Hematopoietic multipotent progenitor cell (in vitro differentiated cells): ENCODE results near the gene BST2. TPM values are rescaled to one million over a fixed set of nuclear protein-coding genes. Genes with fewer than 3 reads are reported as not detected.
A peak's percentile ranks its signal among the peaks of the same experiment; 100 is the strongest.

ENCODE experiments used
- DNase-seq, 3 donors: peaks; one replicate each; pipeline ENCODE4 v3.0.0-alpha.2; 2011 to 2015; ENCODE audit warnings: low read depth in 2 of 3, low spot score in 2 of 3
- total RNA-seq: library from RNA; depleted of rRNA; stranded (reverse); fragments of >200 nt; gene quantifications from one replicate; pipeline ENCODE4 v1.2.3, GENCODE V29; 2012

The BST2 gene
- total RNA-seq, 1 donor: 176 TPM

DNA sequence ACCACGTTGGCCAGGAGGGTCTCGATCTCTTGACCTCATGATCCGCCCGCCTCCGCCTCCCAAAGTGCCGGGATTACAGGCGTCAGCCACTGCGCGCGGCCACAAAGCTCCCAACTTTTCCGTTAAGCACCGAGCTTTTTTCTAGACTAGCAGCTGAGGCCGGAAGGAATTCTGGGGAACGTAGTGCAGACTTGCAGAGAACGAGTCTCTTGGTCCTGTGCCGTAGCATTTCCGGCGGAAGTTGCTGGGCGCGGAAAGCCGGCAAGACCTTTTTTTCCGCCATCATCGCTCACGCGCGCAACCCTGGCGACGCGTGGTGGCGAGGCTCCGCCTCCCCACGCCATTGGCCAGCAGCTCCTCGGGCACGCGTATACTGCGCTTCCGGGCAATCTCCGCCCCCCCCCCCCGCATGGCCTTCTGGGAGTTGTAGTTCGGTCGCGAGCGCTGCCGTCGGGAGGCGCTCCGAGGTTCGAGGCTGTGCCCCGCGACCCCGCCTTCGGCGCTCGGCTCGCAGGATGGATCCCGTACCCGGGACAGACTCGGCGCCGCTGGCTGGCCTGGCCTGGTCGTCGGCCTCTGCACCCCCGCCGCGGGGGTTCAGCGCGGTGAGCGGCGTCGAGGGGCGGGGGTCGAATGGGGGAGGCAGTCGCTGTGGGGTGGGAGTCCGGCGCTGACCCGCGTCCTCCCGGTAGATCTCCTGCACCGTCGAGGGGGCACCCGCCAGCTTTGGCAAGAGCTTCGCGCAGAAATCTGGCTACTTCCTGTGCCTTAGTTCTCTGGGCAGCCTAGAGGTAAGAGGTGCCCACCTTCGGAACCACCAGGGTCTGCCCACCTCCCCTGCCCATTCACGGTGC is 14.4 kb upstream of the BST2 start, which contains the start of gene MVB12A:
Gene MVB12A (plus strand): TSS at position 427 of the 854 bp plus-strand sequence. CDS start 89 bp downstream, at position 516.
- DNase-seq: peak; percentile 93 to 99 (median 98)

DNA sequence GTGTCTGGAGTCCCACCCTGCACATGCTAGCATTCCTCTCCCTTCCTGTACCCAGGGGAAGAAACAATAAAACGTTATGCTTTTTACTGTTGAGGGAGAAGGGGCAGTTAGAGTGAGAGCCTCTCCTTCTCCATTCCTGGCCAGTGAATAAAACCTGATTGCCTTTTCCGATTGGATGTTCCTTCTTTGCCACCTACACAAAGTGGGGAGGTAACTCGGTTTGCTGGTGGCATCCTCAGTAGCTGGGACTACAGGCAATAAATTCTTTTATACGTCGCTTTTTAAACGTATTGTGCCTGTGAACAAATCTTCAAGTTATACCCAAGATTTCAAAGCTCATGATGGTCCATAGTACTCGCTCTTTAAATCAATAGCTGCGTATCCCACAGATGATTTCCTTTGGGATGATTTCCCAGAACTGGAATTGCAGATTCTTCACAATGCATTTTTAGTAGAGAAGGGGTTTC is 13.8 kb upstream of the BST2 start:
- no peak for DNase-seq

- DNase-seq: no peak
Measured at GRCh38 chr19:17418710-17419109, 13.3 kb upstream of the BST2 start.

- no peak for DNase-seq
Measured at GRCh38 chr19:17415121-17415520, 9.7 kb upstream of the BST2 start.

- DNase-seq: no peak
Measured at GRCh38 chr19:17414097-17414496, 8.7 kb upstream of the BST2 start.

GRCh38 chr19:17411801-17412200 is 6.4 kb upstream of the BST2 start:
- DNase-seq: no peak

GRCh38 chr19:17409990-17410389 is 4.6 kb upstream of the BST2 start:
- DNase-seq: no peak

DNA sequence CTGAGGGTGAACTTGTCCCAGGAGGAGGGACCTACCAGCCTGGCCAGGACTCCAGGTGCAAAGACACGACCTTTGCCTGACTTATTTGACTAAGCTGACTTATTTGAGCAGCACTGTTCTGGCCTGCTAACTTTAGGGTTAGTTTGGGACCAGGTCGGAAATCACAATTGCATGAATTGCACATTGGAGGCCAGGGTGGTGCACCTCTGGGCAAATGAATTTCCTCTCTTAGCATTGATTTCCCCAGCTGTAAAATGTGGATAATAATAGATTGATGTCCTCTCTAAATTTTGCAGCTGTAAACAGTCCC is 1.4 kb upstream of the BST2 start:
- no peak for DNase-seq

- DNase-seq: peak in 2 of 3 donors; percentile 66 to 67
Measured at GRCh38 chr19:17406046-17406886, 836 bp upstream of the BST2 start.

- DNase-seq: no peak
Measured at GRCh38 chr19:17404621-17405249, 695 bp downstream of the BST2 start.

GRCh38 chr19:17404015-17404414 is 1.4 kb downstream of the BST2 start:
- no peak for DNase-seq

DNA sequence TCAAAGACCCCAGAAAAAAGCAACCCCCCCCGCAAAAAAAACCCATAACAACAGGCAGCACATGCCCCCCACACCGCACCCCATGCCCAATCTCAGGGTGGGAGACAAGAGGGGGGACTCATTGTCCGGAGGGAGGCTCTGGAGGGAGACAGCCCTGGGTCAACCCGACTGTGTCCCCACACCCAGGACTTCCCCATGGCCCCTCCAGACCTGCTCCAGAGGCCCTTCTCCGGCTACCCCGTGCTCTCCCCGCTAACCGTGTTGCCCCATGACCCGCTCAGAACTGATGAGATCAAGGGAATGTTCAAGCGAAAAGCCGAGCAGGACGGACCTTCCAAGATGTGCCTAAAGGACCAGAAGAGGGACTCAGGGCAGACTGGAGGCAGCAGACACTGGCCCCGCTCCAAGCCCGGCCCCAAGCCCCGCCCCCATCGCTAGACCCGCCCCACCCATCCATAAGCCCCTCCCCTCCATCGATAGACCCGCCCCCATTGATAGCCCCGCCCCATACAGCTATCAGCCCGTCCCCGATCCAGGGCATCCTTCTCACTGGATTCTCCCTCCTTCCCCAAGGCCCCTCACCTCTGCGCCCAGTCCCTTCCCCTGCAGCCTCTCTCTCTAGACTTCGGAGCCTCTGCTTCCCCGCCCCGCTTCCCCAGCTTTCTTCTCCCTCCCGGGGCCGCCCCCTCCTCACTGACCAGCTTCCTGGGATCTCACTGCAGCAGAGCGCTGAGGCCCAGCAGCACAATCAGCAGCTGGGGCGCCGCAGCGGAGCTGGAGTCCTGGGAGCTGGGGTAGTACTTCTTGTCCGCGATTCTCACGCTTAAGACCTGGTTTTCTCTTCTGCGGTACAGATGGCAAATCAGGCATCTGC is 2.2 kb downstream of the BST2 start:
- peak in 1 of 3 donors; percentile 39 for DNase-seq

DNA sequence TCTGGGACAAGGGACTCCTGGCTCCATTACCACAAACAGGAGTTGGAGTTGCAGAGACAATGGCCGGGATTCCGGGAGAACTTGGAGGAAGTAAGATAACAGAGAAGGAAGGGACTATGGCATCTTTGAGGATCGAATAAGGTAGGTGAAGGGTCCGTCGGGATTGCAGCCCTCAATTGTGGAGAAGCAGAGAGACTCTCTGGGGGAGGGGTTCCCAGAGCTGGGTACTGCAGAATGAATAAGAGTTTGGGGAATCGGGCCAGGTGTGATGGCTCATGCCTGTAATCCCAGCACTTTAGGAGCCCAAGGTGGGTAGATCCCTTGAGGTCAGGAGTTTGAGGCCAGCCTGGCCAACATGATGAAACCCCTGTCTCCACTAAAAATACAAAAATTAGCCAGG is 3.8 kb downstream of the BST2 start:
- no peak for DNase-seq

DNA sequence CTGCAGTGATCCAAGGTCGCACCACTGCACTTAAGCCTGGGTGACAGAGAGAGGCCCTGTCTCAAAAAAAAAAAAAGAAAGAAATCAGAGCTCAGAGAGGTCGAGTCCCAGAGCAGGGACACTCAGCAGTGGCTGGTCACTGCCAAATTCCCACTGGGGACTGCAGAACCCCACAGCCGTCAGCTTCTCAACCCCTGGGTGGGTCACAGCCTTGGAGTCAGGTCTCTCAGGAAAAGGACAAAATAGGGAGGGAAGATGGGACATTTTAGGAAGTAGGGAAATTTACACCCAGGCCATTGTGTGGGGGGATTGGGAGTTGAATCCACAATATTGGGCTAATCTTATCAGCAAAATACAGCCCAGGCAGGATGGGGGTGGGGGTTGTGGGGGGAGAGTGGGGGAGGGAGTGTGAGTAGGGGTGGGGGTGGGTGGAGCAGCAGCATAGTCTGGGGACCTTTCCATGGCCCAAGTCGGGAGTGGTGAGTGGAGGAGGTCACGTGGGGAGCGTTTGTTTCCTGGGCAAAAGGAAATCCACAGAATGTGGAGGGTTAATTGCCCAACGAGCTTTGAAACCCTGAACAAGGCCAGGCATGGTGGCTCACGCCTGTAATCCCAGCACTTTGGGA is 6.4 kb downstream of the BST2 start:
- no peak for DNase-seq

DNA sequence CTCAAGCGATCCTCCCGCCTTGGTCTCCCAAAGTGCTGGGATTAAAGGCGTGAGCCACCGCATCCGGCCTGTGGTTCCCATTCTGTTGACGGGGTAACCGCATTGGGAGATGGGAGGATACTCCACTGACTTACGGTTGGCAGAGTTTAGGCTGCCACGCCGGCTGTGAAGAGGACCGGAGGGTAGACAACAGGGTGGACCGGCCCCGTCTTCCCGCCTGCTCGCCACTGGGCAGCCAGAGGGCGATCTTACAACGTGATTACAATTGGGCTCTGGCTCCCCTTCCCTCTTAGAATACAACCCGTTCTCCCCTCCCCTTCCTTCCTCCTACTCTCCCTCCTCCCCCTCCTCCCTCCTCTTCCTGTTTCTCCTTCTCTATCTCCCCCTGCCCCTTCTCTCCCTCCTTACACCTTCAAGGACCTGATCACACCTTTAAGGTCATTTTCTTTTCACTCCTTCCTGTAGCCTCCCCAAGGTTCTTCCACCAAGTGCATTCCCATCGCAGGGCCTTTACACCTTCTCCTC is 10.5 kb downstream of the BST2 start:
- peak in 2 of 3 donors; percentile 67 to 72 for DNase-seq

DNA sequence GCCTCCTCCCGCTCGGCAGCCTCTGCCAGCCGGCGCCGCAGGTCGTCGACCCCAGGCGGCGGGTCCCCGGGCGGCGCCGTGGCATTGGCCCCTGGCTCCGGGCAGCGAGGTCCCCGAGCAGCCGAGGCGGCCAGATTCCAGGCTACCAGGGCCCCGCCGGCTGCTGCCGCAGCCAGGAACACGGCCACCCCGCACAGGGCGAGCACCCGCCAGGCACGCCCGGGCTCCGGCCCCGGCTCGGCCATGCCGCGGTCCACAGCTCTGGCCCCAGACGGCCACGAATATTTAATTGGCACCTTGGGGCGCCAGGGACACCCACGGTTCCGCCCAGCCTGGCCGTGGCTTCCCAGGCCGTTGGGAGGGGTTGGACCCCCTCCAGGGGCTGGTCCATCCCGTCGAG is 11.5 kb downstream of the BST2 start, which contains the start of gene CCDC194:
Gene CCDC194 (minus strand): TSS at position 283 of the 400 bp plus-strand sequence. CDS start 38 bp downstream, at position 245.
- no peak for DNase-seq

DNA sequence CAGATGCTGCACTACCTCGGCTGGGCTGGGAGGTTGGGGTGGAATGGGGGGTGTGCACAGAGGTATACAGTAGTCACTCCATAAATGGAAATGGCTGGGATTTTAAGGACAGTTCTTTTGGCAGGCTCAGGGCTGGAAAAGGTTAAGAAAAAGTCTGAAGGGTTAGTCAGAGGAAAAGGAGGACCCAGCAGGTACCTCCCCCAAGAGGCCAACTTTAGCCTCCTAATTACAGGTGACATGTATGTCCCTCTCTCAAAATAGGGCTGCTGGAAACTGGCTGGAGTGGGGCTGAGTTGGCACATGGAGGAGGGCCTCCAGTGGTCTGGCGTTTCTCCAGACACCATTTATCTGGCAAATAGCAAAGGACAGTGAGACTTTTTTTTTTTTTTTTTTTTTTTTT is 12.4 kb downstream of the BST2 start:
- no peak for DNase-seq

DNA sequence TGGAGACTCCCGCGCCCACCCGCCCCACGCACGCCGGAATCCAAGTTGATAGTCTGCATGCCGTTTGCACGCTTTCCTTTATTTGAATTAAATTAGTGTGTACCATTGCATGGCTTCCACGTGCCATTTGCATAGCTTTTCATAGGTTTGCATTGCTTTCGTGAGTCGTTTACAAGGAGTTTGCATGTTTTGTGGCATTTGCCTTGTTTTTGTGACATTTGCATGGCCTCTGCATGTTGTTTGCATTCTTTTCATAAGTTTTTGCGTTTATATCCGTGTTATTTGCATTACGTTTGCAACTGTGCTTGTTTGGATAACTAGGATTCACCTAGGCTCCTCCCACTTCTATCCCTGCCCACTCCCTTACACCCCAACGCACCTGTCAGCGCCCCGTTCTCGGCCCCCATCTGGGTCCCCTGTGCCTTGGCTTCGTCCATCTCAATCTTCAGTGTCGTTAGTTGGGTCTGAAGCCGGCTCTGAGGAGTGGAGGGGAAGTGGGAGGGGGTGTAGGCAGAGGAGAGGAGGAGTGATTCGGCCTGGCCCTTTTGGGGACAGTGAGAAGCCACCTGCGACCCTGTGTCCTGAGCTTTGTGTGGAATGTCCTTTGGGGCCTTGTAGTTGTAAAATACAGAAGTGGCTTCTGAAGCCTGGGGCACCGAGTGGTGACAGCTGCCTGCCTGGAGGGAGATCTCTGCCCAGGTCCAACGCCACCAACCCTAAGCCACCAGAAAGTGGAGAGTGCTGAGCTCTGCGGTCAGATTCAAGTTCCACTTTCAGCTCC is 13.9 kb downstream of the BST2 start:
- DNase-seq: peak in 2 of 3 donors; percentile 34 to 62
